Measurements from ENCODE around the gene LYST.
"Not testable (repeated sequence)": the region's sequence is repeated elsewhere in the genome, so short reads cannot be mapped to it uniquely, and the experiment has no call there.

Gene LYST

DNA sequence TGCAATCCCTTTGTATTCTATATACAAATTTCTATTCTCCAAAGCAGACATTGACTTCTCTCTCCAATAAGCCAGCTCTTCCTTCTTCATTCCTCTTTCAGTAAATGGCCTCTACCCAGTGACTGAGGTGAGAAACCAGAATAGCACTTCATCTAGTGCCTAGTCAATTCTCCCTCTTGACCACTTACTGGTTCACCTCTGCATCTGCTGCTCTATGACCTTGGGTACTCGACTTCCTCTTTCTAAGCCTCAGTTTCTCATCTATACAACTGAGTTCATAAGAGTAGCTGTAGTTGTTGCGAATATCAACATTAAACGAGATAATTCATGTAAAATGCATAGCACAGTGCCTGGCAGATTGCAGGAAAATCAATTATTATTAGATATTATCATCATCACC is 12.4 kb downstream of the LYST start:
- DNase-seq (ENCODE audit: extremely low read depth, insufficient read length) = no peak
- Histone ChIP-seq H3K4me3 (replicated peaks; ENCODE audit: low read depth, low read length) (no peak overlapping the region), H3K36me3 (ENCODE audit: control insufficient read depth, insufficient read depth, low read length) (no peaks in the 10 kb centered on the region), H3K27me3 (replicated peaks; ENCODE audit: control insufficient read depth, insufficient read depth, low read length) (no peaks in the 10 kb centered on the region)
- TF ChIP-seq, protein P1, sequence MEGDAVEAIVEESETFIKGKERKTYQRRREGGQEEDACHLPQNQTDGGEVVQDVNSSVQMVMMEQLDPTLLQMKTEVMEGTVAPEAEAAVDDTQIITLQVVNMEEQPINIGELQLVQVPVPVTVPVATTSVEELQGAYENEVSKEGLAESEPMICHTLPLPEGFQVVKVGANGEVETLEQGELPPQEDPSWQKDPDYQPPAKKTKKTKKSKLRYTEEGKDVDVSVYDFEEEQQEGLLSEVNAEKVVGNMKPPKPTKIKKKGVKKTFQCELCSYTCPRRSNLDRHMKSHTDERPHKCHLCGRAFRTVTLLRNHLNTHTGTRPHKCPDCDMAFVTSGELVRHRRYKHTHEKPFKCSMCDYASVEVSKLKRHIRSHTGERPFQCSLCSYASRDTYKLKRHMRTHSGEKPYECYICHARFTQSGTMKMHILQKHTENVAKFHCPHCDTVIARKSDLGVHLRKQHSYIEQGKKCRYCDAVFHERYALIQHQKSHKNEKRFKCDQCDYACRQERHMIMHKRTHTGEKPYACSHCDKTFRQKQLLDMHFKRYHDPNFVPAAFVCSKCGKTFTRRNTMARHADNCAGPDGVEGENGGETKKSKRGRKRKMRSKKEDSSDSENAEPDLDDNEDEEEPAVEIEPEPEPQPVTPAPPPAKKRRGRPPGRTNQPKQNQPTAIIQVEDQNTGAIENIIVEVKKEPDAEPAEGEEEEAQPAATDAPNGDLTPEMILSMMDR (IDR thresholded peaks at IDR 0.05; ENCODE audit: insufficient read depth, low read length, poor library complexity, severe bottlenecking) = no peak

DNA sequence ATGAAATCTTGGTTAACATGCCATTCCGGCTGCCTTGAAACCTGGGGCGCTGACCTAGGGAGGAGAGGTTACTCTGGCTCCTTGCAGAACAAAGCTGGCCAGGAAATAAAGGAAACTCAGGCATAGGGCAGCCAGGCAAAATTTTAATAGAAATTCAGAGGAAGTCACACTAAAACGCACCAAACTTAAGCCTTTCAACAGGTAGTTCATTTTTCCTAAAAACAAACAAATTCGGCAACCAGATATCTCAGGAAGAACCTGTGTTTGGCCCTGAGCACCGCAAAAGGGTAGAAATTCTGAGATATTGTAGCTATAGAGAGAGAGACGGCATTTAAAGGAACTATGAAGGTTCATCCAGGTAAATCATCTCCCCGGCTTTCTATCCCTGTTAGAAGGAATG is 13.1 kb downstream of the LYST start:
- no peak overlapping the region for H3K4me3 ChIP-seq (replicated peaks; ENCODE audit: low read depth, low read length)
- TF ChIP-seq, protein P1 (IDR thresholded peaks at IDR 0.05; ENCODE audit: insufficient read depth, low read length, poor library complexity, severe bottlenecking) = no peak
- no peaks in the 10 kb centered on the region for H3K36me3 ChIP-seq (ENCODE audit: control insufficient read depth, insufficient read depth, low read length)
- DNase-seq (ENCODE audit: extremely low read depth, insufficient read length) = no peak
- H3K27me3 ChIP-seq (replicated peaks; ENCODE audit: control insufficient read depth, insufficient read depth, low read length) = no peaks in the 10 kb centered on the region

DNA sequence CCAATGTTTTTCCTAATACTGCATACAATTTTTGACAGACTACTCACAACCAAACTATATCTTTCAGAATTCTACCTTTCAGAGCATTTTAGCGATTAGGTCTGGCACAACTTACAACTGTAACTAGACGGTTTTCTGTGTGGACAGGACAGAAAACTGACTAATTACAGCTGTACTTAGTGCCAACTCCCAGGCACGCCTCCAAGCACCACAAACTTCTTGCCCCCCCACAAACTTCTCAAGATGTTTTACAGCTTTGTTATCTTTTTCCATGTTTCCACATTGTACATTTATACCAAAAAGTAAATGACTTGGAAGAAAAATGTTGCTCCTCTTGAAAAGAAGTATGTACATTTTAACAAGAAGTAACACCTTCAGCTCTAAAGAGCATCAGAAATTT is 13.8 kb downstream of the LYST start:
- H3K36me3 ChIP-seq (ENCODE audit: control insufficient read depth, insufficient read depth, low read length) = no peaks in the 10 kb centered on the region
- no peak overlapping the region for H3K4me3 ChIP-seq (replicated peaks; ENCODE audit: low read depth, low read length)
- TF ChIP-seq, protein P1 (IDR thresholded peaks at IDR 0.05; ENCODE audit: insufficient read depth, low read length, poor library complexity, severe bottlenecking) = no peak
- DNase-seq (ENCODE audit: extremely low read depth, insufficient read length) = no peak
- H3K27me3 ChIP-seq (replicated peaks; ENCODE audit: control insufficient read depth, insufficient read depth, low read length) = no peaks in the 10 kb centered on the region

DNA sequence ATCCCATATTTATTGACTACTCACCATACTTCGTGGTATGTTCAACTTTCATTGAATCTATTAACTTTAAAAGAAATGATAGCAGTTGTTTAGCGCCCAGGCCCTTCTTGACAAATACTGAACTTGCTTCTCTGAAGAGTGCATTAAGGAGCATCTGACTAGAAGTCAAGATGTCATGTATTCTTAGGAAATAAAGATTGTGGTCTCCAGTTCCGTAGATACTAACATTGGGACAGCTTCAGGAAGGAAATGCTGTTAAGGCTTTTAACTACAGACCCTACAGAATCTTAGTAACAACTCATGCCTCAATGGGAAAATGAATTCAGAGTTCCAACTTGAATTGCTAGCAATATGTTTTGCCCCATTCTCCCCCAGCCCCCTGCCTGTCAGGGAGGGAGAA is 14.8 kb downstream of the LYST start:
- TF ChIP-seq, protein P1 (IDR thresholded peaks at IDR 0.05; ENCODE audit: insufficient read depth, low read length, poor library complexity, severe bottlenecking) = no peak
- Histone ChIP-seq H3K27me3 (replicated peaks; ENCODE audit: control insufficient read depth, insufficient read depth, low read length) (no peaks in the 10 kb centered on the region), H3K36me3 (ENCODE audit: control insufficient read depth, insufficient read depth, low read length) (no peaks in the 10 kb centered on the region), H3K4me3 (replicated peaks; ENCODE audit: low read depth, low read length) (no peak overlapping the region)
- DNase-seq (ENCODE audit: extremely low read depth, insufficient read length) = no peak

DNA sequence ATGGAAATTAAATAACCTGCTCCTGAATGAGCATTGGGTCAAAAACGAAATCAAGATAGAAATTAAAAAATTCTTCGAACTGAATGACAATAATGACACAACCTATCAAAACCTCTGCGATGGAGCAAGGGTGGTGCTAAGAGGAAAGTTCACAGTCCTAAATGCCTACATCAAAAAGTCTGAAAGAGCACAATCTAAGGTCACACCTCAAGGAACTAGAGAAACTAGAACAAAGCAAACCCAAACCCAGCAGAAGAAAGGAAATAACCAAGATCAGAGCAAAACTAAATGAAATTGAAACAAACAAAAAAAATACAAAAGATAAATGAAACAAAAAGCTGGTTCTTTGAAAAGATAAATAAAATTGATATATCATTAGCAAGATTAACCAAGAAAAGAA is 18.5 kb downstream of the LYST start:
- not testable (repeated sequence) for H3K27me3 ChIP-seq (replicated peaks; ENCODE audit: control insufficient read depth, insufficient read depth, low read length); H3K4me3 ChIP-seq (replicated peaks; ENCODE audit: low read depth, low read length); H3K36me3 ChIP-seq (ENCODE audit: control insufficient read depth, insufficient read depth, low read length); DNase-seq (ENCODE audit: extremely low read depth, insufficient read length)

DNA sequence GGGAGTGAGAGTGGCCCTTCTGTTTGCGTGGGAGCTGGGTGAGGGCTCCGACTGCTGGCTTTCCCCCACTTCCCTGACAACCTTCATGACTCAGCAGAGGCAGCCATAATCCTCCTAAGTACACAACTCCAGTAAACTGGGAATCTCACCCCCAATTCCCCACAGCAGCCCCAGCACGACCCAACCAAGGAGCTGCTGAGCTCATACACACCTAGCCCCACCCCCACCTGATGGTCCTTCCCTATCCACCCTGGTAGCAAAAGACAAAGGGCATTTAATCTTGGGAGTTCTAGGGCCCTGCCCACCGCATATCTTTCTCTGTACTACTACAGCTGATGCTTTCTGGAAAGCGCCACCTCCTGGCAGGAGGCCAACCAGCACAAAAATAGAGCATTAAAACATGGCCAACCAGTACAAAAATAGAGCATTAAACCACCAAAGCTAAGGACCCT is 21.0 kb downstream of the LYST start:
- H3K27me3 ChIP-seq (replicated peaks; ENCODE audit: control insufficient read depth, insufficient read depth, low read length); H3K4me3 ChIP-seq (replicated peaks; ENCODE audit: low read depth, low read length); DNase-seq (ENCODE audit: extremely low read depth, insufficient read length); H3K36me3 ChIP-seq (ENCODE audit: control insufficient read depth, insufficient read depth, low read length): not testable (repeated sequence)
- TF ChIP-seq, protein P1 (IDR thresholded peaks at IDR 0.05; ENCODE audit: insufficient read depth, low read length, poor library complexity, severe bottlenecking) = peak; percentile 28
